ENCODE results near the gene ZBTB5. TPM values are rescaled to one million over a fixed set of nuclear protein-coding genes. Genes with fewer than 3 reads are reported as not detected.

ZBTB5 gene
- total RNA-seq, 1 experiment from 2014 or later = 9.1 TPM

- H3K79me2 ChIP-seq (ENCODE audit: insufficient read depth, low read length) = peaks cover 15% of the 10 kb centered on the region
- Mint-ChIP-seq H3K36me3 (ENCODE audit: insufficient read depth in 1 of 3, low read depth in 3 of 3) (peaks cover 19 to 31% (median 24%) of the 10 kb centered on the region in 3 experiments), H3K4me1 (peaks cover 18 to 38% of the 10 kb centered on the region in 2 experiments), H3K9me3 (peaks cover 3 to 9% of the 10 kb centered on the region in 2 experiments; a peak in 3 of 5 replicates), H3K27ac (no peak overlapping the region), H3K27me3 (ENCODE audit: low read depth) (0 out of 2 replicates have a peak, but pooled peaks cover 2% of the 10 kb centered on the region), H3K4me3 (no peak overlapping the region)
- H2BK20ac ChIP-seq (ENCODE audit: low read depth, low read length, poor library complexity, severe bottlenecking) = no peak overlapping the region
- no peaks in the 10 kb centered on the region for H4K20me1 ChIP-seq (ENCODE audit: control insufficient read depth, insufficient read depth, insufficient read length)
- H4K8ac ChIP-seq (replicated peaks; ENCODE audit: insufficient read length, low read depth, low read length) = no peak overlapping the region
- no peak overlapping the region for H2AFZ ChIP-seq (ENCODE audit: low read length)
- no peak overlapping the region for H2BK12ac ChIP-seq (ENCODE audit: insufficient read length, low read depth, low read length)
- H4K5ac ChIP-seq (ENCODE audit: insufficient read length, low read depth, low read length) = no peak overlapping the region
- H3K27me3 ChIP-seq (ENCODE audit: insufficient read depth, low read length) = no peaks in the 10 kb centered on the region
- TF ChIP-seq, protein P1, sequence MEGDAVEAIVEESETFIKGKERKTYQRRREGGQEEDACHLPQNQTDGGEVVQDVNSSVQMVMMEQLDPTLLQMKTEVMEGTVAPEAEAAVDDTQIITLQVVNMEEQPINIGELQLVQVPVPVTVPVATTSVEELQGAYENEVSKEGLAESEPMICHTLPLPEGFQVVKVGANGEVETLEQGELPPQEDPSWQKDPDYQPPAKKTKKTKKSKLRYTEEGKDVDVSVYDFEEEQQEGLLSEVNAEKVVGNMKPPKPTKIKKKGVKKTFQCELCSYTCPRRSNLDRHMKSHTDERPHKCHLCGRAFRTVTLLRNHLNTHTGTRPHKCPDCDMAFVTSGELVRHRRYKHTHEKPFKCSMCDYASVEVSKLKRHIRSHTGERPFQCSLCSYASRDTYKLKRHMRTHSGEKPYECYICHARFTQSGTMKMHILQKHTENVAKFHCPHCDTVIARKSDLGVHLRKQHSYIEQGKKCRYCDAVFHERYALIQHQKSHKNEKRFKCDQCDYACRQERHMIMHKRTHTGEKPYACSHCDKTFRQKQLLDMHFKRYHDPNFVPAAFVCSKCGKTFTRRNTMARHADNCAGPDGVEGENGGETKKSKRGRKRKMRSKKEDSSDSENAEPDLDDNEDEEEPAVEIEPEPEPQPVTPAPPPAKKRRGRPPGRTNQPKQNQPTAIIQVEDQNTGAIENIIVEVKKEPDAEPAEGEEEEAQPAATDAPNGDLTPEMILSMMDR (conservative IDR thresholded peaks at IDR 0.05) = no peak
- peaks cover 14% of the 10 kb centered on the region for H3K79me1 ChIP-seq (ENCODE audit: insufficient read depth, low read depth, low read length, poor library complexity, severe bottlenecking)
- H3T11ph ChIP-seq (ENCODE audit: low read length) = no peak overlapping the region
- no peak overlapping the region for H3K56ac ChIP-seq (ENCODE audit: insufficient read length, low read depth, low read length)
- H2BK120ac ChIP-seq (ENCODE audit: low read depth, low read length, poor library complexity, severe bottlenecking) = no peak overlapping the region
- no peak overlapping the region for H3K4me2 ChIP-seq (ENCODE audit: insufficient read depth, insufficient read length, low read length)
- no peak overlapping the region for H2BK5ac ChIP-seq (ENCODE audit: insufficient read length, low read length)
- H3K23ac ChIP-seq (ENCODE audit: insufficient read length, low read depth, low read length) = no peak overlapping the region
- no peak overlapping the region for H2BK15ac ChIP-seq (ENCODE audit: low read depth, low read length)
- H3K9ac ChIP-seq (ENCODE audit: extremely low read depth, insufficient read length, low read length) = no peak overlapping the region
- H3K27ac ChIP-seq (ENCODE audit: insufficient read length, low read depth, low read length) = no peak overlapping the region
- H3K14ac ChIP-seq (ENCODE audit: insufficient read depth, low read length) = no peak overlapping the region
- H4K91ac ChIP-seq (ENCODE audit: insufficient read length, low read depth, low read length) = no peak overlapping the region
- H3K9me3 ChIP-seq (ENCODE audit: control insufficient read depth, low read depth, low read length) = no peaks in the 10 kb centered on the region
- no peak for DNase-seq
- no peak overlapping the region for H3K18ac ChIP-seq (ENCODE audit: insufficient read length, low read depth, low read length)
- no peaks in the 10 kb centered on the region for H3K4me1 ChIP-seq (ENCODE audit: insufficient read depth, low read length)
- H3K23me2 ChIP-seq (ENCODE audit: insufficient read length, low read depth, low read length, poor library complexity, severe bottlenecking) = no peaks in the 10 kb centered on the region
- no peak overlapping the region for H3K4ac ChIP-seq (ENCODE audit: low read depth, low read length)
- no CpG with 5 or more reads among the region's 3 CpGs for WGBS (ENCODE audit: extremely low coverage, insufficient read length, low lambda C conversion rate)
- H2AK5ac ChIP-seq (ENCODE audit: insufficient read length, low read length) = no peak overlapping the region
These were observed 13.6 kb downstream of the ZBTB5 start for GRCh38 chr9:37451628-37452027.

All from H9 (cell line).